22Rv1 (cell line): Measurements from ENCODE around the gene PDPN.

Source experiments
- H3K27ac ChIP-seq: fragments of 450-650 bp; 2 replicates; pipeline ENCODE4 v1.5.1; 2017
- CTCF ChIP-seq: fragments of 450-650 bp; IDR thresholded peaks from 2 replicates; pipeline ENCODE4 v1.5.1; 2017; ENCODE audit warnings: mild to moderate bottlenecking
- ZFX ChIP-seq: fragments of 450-650 bp; IDR thresholded peaks from 2 replicates; pipeline ENCODE4 v1.6.1; 2017; ENCODE audit warnings: antibody characterized with exemption, borderline replicate concordance

PDPN gene

GRCh38 chr1:13583595-13583965, at the start of gene PDPN:
TSS of gene PDPN (plus strand) at chr1:13583832. CDS start at chr1:13584034, 202 bp downstream.
- no peak within 1 kb of the TSS for H3K27ac ChIP-seq
- TF ChIP-seq ZFX = no peak
- TF ChIP-seq CTCF = no peak

- no peak for TF ChIP-seq CTCF
- TF ChIP-seq ZFX = no peak
- H3K27ac ChIP-seq = no peak overlapping the region
Observed at GRCh38 chr1:13535227-13535626, 48.4 kb upstream of the PDPN start.

- H3K27ac ChIP-seq = no peak overlapping the region
Observed at GRCh38 chr1:13536571-13536970, 47.1 kb upstream of the PDPN start.

GRCh38 chr1:13538832-13539231, 44.8 kb upstream of the PDPN start:
- TF ChIP-seq ZFX = no peak
- no peak for TF ChIP-seq CTCF
- H3K27ac ChIP-seq = no peak overlapping the region

More at GRCh38 chr1:13536571-13536970, 47.1 kb upstream of the PDPN start:
- no peak for TF ChIP-seq ZFX
- TF ChIP-seq CTCF = no peak

- no peak overlapping the region for H3K27ac ChIP-seq
Observed at GRCh38 chr1:13539683-13540082, 43.9 kb upstream of the PDPN start.

GRCh38 chr1:13540866-13541265, 42.8 kb upstream of the PDPN start:
- TF ChIP-seq CTCF = no peak
- TF ChIP-seq ZFX = no peak

More at GRCh38 chr1:13539683-13540082, 43.9 kb upstream of the PDPN start:
- TF ChIP-seq CTCF (no peak), ZFX (no peak)

GRCh38 chr1:13541435-13542215, 42.0 kb upstream of the PDPN start:
- H3K27ac ChIP-seq = no peak overlapping the region
- TF ChIP-seq ZFX = no peak
- no peak for TF ChIP-seq CTCF

More at GRCh38 chr1:13540866-13541265, 42.8 kb upstream of the PDPN start:
- H3K27ac ChIP-seq = no peak overlapping the region
